Fibroblast of skin of left quadriceps (primary cell): Measurements from ENCODE around the gene HTRA2.

Experiments used
- DNase-seq, 2 experiments: peaks; one replicate each; pipeline ENCODE4 v3.0.0-alpha.2; 2013; ENCODE audit warnings: low read depth in 2 of 2

Gene HTRA2

GRCh38 chr2:74515981-74516633 lies 13.6 kb upstream of the HTRA2 start:
- DNase-seq, result peak in 1 of 2 experiments; percentile 19

- DNase-seq, result no peak
These were observed 13.1 kb upstream of the HTRA2 start for GRCh38 chr2:74516650-74517049.

- DNase-seq, result no peak
These were observed 7.2 kb upstream of the HTRA2 start for GRCh38 chr2:74522516-74522915.

GRCh38 chr2:74524005-74524404 lies 5.7 kb upstream of the HTRA2 start:
- DNase-seq, result no peak

- DNase-seq, result no peak
These were observed 4.6 kb upstream of the HTRA2 start for GRCh38 chr2:74524955-74525716.

GRCh38 chr2:74525717-74526648 lies 3.8 kb upstream of the HTRA2 start, which contains the start of gene DQX1:
DQX1 (minus strand) TSS chr2:74526231; CDS start chr2:74525729, 502 bp downstream.
- no peak for DNase-seq

- no peak for DNase-seq
These were observed 3.0 kb upstream of the HTRA2 start for GRCh38 chr2:74526649-74527230.

- DNase-seq, result no peak
These were observed 2.0 kb upstream of the HTRA2 start for GRCh38 chr2:74527741-74528140.

GRCh38 chr2:74528600-74529356 lies 955 bp upstream of the HTRA2 start:
- no peak for DNase-seq

- DNase-seq, result no peak
These were observed 780 bp downstream of the HTRA2 start for GRCh38 chr2:74530239-74531187.

- no peak for DNase-seq
These were observed 1.9 kb downstream of the HTRA2 start for GRCh38 chr2:74531666-74532065.

- DNase-seq, result peak in 1 of 2 experiments; percentile 30
These were observed 2.5 kb downstream of the HTRA2 start for GRCh38 chr2:74532222-74532621.

GRCh38 chr2:74533464-74533863 lies 3.7 kb downstream of the HTRA2 start:
- no peak for DNase-seq

- no peak for DNase-seq
These were observed 4.7 kb downstream of the HTRA2 start for GRCh38 chr2:74534411-74534810.

- no peak for DNase-seq
These were observed 5.8 kb downstream of the HTRA2 start for GRCh38 chr2:74535440-74535965.

- DNase-seq, result no peak
These were observed 6.6 kb downstream of the HTRA2 start for GRCh38 chr2:74536166-74536950.

GRCh38 chr2:74537140-74537539 lies 7.4 kb downstream of the HTRA2 start:
- no peak for DNase-seq

GRCh38 chr2:74538881-74539339 lies 9.2 kb downstream of the HTRA2 start:
- no peak for DNase-seq

GRCh38 chr2:74540291-74540690 lies 10.6 kb downstream of the HTRA2 start:
- no peak for DNase-seq
